Upper lobe of left lung (tissue), 4 donors: Measurements from ENCODE around the gene GULP1.

ENCODE experiments used
- CTCF ChIP-seq, 6 experiments: fragments of 450-650 bp in 4 of 6; fragments of 200-600 bp in 2 of 6; sonication (generic) in 2 of 6; IDR thresholded peaks; one replicate each; pipeline ENCODE4 v1.5.1; 2016 to 2019; ENCODE audit warnings: antibody characterized with exemption in 6 of 6
- EP300 ChIP-seq, 4 donors: sonication (generic); formaldehyde crosslinking; IDR thresholded peaks; one replicate each; pipeline ENCODE4 v1.5.1; 2017; ENCODE audit warnings: antibody characterized with exemption in 4 of 4, control low read depth in 2 of 4
- POLR2A ChIP-seq, 4 donors: fragments of 450-650 bp; IDR thresholded peaks; one replicate each; pipeline ENCODE4 v1.5.1; 2016 to 2017; ENCODE audit warnings: antibody characterized with exemption in 4 of 4, mild to moderate bottlenecking in 2 of 4
- POLR2AphosphoS5 ChIP-seq, 2 donors: sonication (generic); formaldehyde crosslinking; IDR thresholded peaks; one replicate each; pipeline ENCODE4 v1.5.1; 2017; ENCODE audit warnings: antibody characterized with exemption in 2 of 2

- TF ChIP-seq POLR2A (IDR thresholded peaks at IDR 0.05) (no peak), CTCF (IDR thresholded peaks at IDR 0.05) (no peak), EP300 (IDR thresholded peaks at IDR 0.05) (no peak), POLR2AphosphoS5 (IDR thresholded peaks at IDR 0.05) (no peak)
These were observed 14.6 kb downstream of the GULP1 start for GRCh38 chr2:188306271-188306670.
